HG02884 (cell line): Measurements from ENCODE around the gene URGCP.
A peak's percentile ranks its signal among the peaks of the same experiment; 100 is the strongest.

ENCODE experiments used
- ATAC-seq: cut with Tn5 transposase; IDR thresholded peaks from one replicate; pipeline ENCODE4 v1.9.1; 2021; ENCODE audit warnings: mild to moderate bottlenecking, moderate library complexity; ENCODE audit not compliant: unreplicated experiment

Gene URGCP, protein sequence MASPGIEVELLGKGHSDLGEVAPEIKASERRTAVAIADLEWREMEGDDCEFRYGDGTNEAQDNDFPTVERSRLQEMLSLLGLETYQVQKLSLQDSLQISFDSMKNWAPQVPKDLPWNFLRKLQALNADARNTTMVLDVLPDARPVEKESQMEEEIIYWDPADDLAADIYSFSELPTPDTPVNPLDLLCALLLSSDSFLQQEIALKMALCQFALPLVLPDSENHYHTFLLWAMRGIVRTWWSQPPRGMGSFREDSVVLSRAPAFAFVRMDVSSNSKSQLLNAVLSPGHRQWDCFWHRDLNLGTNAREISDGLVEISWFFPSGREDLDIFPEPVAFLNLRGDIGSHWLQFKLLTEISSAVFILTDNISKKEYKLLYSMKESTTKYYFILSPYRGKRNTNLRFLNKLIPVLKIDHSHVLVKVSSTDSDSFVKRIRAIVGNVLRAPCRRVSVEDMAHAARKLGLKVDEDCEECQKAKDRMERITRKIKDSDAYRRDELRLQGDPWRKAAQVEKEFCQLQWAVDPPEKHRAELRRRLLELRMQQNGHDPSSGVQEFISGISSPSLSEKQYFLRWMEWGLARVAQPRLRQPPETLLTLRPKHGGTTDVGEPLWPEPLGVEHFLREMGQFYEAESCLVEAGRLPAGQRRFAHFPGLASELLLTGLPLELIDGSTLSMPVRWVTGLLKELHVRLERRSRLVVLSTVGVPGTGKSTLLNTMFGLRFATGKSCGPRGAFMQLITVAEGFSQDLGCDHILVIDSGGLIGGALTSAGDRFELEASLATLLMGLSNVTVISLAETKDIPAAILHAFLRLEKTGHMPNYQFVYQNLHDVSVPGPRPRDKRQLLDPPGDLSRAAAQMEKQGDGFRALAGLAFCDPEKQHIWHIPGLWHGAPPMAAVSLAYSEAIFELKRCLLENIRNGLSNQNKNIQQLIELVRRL

DNA sequence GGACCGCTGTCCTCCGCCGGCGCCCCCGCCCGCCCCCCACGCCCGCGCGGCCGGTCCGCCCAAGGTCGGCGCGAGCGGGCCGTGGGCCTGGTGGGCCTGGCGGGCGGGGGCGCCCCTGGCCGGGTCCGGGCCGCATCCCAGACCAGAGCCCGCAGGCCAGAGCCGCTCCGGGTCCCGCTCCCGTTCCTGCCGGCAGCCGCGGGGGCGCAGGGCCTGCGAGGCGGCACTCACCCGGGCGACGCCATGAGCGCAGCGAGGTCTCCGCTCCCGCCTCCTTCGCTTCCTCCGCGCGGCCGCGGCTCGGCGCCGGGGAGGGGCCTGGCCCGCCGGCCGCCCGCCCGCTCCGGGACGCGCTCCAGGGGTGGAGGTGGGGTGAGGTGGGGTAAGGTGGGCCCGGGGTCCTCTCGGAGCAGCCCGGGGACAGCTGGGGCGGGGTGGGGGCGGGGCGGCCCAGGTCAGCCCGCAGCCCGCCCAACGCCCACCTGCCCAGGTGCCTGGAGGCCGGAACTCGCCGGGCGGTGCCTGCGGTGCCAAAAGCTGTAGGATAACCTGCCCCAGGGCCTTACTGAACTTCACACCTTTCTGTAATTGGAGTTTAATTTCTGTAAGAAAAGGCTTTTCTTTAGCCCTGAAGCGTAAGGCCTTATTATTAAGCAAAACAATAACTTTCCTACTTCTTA, at the start of gene URGCP:
URGCP (minus strand) TSS at position 266 of the 680 bp plus-strand sequence; CDS start at position 245, 21 bp downstream.
- ATAC-seq: peak; percentile 69

DNA sequence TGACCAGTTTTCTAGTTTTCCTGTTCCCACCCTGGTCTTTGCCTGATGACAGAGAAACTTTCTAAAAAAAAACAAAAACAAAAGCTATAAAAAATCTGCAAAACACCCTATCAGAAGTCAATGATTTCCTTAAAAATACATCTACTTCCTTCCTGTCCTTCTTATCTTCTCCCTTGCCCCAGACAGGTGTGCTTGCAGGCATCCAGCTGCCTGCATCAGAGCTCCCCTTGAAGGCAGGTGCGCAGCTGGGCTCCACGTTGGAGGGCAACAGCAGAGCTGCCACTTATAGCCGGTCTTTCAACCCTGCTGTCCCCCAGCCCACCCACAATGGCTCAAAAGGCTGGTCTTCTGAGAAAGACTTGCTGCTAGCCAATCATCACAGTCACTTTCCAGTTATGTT, 49.6 kb upstream of the URGCP start:
- no peak for ATAC-seq

DNA sequence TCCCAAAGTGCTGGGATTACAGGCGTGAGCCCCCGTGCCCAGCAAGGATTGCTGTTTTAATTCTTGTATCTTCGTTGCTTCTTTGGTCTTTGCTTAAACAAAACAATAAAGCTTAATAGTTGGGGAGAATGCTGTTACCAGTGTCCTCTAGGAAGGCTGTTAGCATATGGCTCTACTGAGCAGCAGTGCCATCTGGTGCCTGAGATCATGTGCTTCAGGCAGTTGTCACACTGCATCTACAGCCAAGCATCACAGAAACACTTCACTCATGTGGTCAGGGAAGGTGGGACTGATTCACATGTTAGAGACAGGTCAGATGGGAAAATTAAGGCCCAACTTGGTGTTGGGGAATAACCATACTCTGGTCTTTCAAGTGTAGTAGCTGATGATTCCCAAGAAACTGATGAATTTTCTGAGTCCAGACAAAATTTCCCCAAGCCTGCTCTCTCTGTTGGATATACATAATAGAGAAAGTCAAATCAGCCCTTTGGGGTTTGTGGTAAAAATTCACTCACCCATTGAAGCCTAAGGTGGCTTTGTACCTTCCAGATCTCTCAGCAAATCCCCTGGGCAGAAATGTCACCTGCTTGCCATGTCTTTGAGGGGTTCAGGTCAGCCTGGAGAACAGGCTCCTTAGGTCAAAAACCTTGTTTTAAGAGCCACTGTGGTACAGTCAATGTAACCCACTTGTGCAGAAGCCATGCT, 48.3 kb upstream of the URGCP start:
- no peak for ATAC-seq

DNA sequence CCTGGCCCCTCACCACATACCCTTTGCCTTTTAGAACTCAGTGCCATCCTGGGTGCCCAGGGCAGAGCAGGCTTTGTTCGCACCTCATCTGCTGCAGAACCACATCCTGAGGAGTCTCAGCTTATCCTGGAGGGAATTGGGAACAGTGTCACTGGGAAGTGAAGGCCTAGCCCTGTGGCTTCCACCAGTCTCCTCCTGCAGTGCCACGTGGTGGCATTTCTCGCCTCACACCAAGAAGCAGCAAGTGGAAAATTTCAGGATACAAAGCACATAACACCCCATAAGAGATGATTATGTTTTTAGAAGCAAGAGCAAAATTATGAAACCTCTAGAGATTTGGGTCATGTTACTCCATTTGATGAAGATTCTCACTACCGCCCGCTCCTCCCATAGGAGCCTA, 46.7 kb upstream of the URGCP start:
- no peak for ATAC-seq

DNA sequence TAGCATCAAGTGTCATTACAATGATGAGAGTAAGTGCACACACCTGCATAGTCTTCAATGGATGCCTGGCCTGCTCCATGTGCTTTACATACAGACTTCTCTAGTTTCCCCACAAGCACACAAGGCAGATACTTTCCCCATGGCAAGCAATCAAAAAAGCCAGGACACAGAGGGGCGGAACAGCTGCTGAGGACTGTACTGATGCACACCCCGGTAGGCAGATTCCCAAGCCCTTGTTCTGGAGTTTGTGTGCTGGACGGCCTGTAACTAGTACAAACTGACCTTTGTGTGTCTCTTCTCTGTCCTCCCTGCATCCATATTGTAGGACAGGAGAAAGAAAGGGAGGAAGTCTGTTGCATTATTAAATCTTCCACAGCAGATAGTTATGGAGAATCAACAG, 45.6 kb upstream of the URGCP start:
- no peak for ATAC-seq

DNA sequence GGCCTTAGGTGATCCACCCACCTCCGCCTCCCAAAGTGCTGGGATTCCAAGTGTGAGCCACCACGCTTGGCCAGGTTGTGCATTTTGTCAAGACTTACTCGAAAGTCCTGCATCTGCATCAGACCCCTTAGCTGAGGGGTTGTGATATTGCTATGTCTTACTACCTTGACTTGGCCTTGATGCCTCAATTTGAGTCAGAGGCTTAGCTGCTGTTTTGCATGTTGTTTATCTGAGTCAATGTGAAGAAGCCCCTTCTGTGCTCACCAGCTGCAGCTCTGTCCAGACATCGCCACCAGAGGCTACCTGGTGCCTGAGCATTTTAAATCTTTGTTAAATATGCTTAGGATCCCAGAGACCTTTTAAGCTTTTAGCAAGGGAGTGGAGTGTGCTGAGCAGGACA, 37.9 kb upstream of the URGCP start:
- no peak for ATAC-seq

DNA sequence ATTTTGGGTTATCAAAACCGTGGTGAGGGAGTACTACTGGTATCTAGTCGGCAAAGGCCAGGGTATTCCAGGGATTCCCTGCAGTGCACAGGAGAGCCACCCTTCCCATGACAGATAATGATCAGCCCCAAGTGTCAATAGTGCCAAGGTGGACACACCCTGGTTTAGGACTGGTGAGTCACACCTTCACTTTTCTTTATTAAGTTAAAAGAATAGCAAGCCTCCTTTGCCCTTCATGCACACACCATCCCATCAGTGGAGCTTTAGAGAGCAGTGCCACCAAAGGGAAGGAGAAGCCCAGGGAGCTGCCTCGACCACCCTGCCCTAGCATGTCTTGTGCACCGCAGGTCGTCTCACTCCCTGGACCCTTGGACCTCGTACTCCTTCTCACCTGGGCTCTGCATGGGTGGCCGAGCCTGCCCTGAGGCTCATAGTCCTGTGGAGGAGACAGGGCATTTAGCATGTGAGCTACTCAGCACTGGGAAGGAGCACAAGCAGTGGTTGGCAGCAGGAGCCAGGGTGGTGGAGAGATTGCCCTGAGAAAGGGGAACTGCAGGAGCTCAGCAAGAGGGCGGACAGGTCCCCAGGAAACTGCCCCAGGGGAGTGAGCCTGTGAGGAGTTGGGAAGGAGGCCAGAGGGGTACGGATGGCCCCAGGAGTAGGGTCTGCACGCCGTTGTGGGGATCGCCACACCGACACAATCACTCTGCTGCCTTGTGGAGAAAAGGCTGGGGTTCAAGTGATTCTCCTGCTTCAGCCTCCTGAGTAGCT, 37.2 kb upstream of the URGCP start:
- no peak for ATAC-seq

DNA sequence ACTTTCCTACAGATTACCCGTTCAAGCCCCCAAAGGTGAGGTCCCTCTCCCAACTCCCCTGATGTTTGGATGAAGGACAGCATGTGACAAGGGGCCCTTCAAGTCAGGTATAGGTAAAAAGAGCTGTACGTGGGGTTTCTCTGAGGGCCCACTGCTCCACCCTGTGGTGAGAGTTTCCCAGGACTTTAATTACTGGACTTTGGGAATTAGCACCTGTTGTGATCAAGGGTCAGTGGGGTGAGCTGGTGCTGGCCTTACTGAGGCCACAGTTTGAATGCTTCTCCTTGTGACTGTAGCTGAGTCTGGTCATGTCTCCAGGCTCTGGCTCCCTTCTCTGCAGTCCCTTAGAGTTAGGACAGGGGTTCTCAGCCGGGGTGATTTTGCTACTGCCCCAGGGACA, 36.6 kb upstream of the URGCP start:
- ATAC-seq: no peak

DNA sequence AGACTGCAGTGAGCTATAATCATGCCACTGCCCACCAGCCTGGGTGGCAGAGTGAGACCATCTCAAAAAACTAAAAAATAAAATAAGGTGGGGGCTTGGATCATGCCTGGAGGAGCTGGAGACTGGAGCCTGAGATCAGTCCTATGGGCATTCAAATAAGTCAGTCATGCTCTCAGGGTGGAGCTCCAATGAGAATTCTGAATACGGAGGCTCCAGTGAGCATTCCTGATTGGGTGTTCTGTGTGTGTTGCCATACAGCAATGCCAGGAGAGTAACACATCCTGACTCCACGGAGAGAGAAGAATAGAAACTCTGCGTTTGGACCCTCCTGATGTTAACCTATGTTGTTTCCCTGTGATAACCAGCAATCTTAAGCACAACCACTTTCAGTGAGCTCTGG, 35.9 kb upstream of the URGCP start:
- ATAC-seq: no peak

DNA sequence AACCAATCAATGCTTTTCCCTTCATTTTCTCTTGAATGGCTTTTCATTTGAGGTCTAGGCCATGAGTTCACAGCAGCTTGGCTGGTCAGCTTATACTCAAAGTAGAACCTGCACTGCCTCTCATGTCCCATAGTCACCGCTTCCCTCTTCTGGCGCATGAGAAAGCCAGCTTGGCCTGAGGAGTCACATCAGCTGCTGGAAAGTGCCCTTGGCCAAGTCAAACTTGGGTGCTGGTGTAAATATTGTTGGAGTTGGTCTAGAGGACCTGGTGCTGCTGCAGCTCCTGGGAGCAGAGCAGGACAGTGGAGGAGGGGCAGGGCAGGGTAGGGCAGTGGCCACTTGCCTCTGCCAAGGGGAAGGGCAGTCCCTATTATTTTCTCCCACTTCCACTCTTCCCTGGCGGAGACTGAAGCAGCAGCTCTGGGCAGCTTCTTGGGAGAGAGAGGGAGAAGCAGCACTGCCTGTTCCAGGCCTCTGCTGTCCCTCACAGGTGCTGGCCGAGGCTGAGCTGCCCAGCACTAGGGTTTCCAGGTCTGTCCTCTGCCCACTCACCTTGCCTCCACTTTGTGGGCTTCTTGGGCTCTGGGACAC, 32.6 kb upstream of the URGCP start:
- no peak for ATAC-seq

DNA sequence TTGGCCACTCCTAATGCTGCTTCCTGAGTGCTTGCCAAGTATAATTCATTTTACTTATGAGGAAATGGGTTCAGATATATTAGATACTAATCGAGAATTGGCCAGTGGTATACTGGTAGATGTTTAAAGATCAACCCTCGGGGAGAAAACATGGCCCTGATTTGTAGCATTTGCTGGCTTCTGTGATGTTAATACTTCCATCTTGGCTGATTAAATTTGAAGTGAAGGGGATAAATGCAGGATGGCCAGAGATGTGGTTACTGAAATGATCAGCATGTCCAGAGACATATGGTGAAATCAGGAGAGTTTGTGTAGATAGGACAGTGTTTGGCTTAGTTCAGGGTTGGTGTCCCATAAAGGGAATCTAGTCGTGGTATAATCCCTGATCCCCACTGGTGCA, 31.0 kb upstream of the URGCP start:
- no peak for ATAC-seq

DNA sequence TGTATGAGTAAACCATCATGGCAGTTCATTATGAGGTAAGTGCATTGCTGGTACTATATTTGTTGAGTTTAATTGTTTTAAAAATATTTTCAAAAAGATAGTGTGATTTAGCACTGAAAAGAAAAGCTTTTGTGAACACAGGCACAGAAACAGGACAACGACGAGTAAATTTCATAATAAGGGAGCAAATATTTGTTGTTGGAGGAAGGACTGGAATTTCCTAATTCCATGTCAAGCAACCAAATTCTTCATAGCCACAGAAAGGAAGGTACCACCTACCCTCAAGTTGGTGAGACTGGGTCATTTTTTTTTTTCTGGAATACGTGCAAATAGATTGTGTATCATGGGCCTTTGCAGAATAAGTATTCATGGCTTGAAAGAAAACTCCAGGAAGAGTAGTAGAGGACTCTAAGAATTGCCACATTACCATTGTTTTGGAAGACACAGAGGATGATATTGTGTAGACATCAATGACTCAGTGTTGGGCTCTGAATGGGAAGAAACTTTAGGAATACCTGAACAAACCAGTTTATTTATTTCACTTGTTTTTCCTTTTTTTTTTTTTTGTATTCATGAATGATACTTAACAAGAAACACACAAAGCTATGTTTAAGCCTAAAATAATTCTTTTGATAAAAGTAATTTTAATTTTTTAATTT, 27.6 kb upstream of the URGCP start:
- ATAC-seq: no peak

DNA sequence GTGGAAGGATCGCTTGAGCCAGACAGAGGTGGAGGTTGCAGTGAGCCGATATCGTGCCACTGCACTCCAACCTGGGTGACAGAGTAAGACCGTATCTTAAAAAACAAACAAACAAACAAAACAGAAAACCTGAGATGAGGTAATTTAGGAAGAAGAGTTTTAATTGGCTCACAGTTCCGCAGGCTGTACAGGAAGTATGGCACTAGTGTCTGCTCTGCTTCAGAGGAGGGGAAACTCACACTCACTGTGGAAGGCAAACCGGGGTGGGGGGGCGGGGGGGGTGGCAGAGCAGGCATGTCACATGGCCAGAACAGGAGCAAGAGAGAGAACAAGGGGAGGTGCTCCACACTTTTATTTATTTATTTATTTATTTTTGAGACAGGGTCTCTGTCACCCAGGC, 24.9 kb upstream of the URGCP start:
- ATAC-seq: no peak

DNA sequence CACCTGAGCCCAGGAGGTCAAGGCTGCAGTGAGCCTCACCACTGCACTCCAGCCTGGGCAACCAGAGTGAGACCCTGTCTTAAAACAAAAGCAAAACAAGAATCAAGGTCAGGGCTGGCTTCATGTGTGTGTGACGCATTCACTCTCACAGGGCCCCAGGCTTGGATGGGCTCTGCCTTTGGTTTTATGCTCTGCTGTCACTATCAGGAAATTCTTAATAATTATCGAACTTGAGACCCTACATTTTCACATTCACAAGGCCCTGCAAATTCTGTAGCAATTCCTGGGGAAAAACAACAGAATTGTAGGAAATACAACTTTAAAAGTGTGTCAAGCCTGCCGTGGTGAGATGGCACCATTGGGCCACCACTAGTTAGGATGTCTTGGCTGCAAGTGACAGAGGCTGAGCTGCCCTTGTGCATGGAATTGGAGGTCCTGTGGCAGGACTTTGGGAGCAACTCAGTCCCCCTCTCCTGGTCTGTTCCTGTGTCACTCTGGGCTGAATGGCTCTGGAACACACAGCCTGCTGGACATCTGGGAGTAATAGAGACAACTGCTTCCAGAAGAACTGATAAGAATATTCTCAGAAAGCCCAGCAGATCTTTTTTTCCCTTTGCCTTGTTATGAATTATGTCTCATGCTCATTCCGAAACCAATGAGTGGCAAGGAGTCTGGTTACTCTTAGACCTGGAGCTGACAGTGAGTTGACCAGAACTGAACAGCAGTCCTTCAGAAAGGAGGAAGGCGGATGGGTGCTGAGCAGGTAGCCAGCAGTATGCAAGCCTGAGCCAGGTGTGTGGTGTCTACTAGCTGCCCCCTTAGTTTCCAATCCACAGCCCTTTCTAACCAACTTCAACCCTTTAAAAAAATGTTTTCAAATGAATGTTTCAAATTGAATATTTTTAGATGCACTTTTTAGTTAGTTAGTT, 23.4 kb upstream of the URGCP start:
- ATAC-seq: no peak

DNA sequence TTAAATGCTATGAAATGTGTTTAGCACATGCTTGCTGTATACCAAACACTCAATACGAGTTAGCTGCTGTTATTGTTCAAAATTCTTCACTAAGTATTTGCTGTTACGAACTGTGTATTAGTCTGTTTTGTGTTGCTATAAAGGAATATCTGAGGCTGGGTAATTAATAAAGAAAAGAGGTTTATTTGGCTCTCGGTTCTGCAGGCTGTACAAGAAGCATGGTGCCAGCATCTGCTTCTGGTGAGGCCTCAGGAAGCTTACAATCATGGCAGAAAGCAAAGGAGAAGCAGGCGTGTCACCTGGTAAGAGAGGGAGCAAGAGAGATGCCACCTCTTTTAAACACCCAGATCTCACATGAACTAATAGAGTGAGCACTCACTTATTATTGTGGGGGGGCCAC, 21.4 kb upstream of the URGCP start:
- no peak for ATAC-seq

DNA sequence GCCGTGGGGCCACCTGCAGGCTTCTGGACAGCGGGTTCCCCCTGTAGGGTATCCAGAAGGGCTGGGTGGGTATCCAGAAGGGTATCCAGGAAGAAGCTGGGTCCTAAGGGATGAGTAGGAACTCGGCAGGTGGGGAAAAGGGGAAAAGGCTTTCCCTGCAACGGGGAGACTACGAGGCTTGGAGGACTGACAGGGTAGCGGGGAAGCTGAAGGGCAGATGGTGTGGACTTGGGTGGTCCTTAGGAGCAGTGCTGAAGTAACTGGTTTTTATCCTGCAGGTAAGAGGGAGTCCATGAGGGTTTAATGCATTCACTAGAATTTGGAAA, 20.4 kb upstream of the URGCP start:
- peak; percentile 11 for ATAC-seq

DNA sequence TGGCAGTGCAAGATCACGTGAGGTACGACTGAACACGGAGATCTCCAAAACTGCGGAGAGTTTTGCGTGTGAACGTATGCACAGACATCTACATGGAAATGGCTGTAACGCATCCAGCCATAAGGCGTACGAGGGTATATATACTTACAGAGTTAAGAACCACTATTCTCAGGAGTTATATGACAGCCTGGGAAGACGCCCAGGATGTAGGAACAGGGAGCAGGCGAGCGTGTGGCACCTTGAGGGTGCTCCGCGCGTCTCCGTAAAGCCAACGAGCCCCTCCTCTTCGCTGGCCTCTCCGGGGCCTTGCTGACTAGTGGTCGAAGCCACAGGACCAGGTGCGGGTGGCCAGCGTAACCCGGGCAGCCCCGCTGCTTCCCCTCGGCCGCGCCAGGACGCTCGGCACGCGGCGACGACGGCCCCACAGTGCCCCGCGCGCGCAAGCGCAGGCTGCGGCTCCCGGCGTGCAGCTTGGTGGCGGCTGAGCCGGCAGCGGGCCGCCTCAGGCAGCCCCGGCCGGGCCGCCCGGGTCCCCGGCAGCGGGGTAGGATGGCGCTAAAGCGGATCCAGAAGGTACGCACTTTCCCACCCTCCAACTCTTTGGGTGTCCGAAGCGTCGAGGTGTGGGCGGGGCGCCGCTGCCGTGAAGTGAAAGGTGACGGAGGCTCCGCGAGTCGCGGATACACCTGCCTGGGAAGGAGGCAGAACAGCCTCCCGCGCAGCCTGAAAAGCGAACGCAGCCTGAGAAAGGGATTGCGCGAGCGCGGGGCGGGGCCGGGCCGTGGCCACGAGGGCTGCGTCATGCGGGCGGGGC, 19.8 kb upstream of the URGCP start, which contains the start of gene UBE2D4:
UBE2D4 (plus strand) TSS at position 453 of the 814 bp plus-strand sequence; CDS start at position 550, 97 bp downstream.
- peak; percentile 88 for ATAC-seq
